Left renal pelvis (tissue), 4 donors: Measurements from ENCODE around the gene PCED1A. TPM values are rescaled to one million over a fixed set of nuclear protein-coding genes. Genes with fewer than 3 reads are reported as not detected.

Source experiments
- DNase-seq, 4 donors: peaks; one replicate each; pipeline ENCODE4 v3.0.0-alpha.2; 2013; ENCODE audit warnings: low read depth in 4 of 4, low spot score in 3 of 4
- polyA plus RNA-seq, 4 donors: library from polyadenylated mRNA; unstranded; fragments of 120-200 nt; gene quantifications; one replicate each; pipeline ENCODE4 v1.2.1, GENCODE V29; 2013; ENCODE audit not compliant: insufficient read length in 4 of 4

Gene PCED1A
- polyA plus RNA-seq, result 10 to 100 TPM; 51.6 to 97.2 (median 57.5) TPM

- peak in 3 of 4 donors; percentile 77 to 81 (median 80) for DNase-seq
These were observed at the start of gene PCED1A, which contains the start of gene VPS16 for GRCh38 chr20:2840138-2840966. Gene PCED1A, minus strand, starts transcription at chr20:2840655. Its CDS starts 743 bp downstream, at chr20:2839912. Gene VPS16, plus strand, starts transcription at chr20:2840745. Its CDS starts 30 bp downstream, at chr20:2840775.

DNA sequence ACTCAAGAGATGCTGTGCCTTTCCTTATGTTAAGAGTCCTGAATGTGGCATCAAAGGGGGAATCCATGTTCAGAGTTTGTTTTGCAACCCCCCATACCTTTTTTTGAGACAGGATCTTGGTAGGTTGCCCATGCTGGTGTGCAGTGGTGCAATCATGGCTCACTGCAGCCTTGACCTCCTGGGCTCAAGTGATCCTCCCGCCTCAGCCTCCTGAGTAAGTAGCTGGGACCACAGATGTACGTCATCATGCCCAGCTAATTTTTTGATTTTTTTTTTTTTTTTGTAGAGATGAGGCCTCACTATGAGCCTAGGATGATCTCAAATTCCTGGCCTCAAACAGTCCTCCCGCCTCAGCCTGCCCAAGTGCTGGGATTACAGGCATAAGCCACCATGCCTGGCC, 49.3 kb upstream of the PCED1A start:
- no peak for DNase-seq

DNA sequence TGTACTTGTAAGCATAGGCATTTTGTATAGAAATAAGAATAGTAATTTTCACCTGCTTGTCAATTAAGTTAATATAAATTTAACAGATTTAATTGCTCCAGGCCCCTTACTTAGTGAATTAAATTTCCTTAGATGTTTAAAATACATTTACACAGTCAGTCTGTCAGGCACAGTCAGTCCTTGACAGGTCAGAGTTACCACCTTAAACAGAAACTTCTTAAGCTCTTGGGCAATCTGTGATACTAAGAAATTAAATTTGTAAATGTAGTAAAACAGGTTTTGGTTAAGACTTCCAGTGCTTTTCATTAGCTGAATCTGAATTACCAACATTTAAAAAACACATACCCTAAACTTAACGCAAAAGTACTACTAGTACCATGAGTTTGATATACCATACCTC, 48.8 kb upstream of the PCED1A start:
- no peak for DNase-seq

DNA sequence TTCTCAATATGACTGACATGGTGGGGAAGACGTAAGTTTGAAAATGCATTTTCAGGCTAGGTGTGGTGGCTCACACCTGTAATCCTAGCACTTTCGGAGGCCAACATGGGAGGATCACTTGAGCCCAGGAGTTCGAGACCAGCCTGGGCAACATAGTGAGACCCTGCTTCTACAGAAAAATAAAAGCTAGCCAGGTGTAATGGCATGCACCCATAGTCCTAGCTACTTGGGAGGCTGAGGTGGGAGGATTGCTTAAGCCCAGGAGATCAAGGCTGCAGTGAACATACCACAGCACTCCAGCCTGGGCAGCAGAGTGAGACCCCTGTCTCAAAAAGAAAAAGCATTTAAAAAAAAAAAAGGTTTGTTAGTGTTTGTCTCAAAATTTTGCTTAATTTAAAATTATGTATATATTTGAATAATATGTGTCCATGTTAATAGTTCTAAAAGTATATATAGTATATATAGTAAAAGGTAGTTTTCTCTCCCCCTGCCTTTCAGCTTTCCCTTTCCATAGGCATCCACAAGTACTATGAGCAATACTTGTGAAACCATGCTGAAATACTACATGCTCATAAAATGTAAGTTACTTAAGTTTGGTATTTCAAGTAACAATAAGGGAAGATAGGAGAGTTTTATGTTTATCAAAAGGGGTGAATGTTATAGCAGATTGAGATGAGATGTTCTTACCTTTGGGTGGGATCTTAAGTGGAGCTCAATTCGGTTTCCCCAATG, 47.9 kb upstream of the PCED1A start:
- DNase-seq, result no peak

DNA sequence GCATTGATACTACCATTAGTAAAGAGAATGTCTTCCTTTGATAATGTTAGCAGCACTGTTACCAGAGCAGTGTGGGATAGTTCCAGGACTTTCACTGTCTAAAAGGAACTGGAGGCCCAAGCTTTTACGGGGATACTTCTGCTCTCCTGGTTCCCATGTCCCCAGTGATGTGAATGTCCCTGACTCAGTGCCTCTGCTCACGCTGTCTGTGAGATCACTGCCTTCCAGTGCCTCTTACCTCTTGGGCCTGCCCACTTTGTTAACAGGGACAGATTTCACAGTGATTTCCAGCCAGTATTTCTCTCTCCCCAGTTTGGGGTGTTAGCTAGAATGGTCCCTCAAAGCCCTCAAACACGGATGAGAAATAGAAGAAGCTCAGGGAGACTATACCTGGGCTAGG, 47.3 kb upstream of the PCED1A start:
- DNase-seq, result no peak

DNA sequence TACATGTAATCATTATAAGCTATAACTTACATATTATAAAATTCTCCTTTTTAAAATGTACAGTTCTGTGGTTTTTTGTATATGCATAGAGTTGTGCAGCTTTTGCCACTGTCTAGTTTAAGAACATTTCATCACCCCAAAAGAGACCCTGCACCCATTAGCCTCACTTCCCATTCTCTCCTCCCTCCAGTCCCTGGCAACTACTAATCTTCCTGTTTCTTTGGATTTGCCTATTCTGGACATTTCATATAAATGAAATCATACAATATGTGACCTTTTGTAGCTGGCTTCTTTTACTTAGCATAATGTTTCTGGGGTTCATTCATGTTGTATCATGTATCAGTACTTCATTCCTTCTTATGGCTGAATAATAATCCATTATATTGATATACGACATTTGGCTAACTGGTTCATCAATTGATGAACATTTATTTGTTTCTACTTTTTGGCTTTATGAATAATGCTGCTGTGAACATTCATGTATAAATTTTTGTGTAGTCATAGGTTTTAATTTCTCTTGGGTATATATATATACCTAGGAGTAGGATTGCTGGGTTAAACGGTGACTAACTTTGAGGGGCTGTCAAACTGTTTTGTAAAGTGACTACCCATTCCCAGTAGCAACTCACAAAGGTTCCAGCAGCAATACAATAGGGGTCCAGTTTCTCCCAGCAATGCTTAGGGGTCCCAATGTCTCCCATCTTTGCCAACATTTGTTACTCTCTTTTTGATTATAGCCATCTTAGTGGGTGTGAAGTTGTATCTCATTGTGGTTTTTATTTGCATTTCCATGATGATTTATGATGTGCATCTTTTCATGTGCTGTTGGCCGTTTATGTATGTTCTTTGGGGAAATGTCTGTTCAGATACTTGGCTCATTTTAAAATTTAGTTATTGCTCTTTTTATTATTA, 43.5 kb upstream of the PCED1A start:
- DNase-seq, result no peak

DNA sequence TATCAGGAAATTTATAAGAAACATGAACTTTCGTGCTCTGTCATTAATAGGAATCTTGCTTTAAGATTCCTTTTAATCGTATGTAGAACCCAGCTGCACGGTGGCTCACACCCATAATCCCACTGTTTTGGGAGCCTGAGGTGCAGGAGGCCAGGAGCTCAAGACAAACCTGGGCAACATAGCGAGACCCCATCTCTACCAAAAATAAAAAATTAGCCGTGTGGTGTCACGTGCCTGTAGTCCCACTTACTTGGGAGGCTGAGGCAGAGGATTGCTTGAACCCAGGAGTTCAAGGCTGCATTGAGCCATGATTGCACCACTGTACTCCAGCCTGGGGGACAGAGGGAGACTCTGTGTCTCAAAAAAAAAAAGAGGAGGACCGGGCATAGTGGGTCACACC, 40.2 kb upstream of the PCED1A start:
- DNase-seq, result no peak

DNA sequence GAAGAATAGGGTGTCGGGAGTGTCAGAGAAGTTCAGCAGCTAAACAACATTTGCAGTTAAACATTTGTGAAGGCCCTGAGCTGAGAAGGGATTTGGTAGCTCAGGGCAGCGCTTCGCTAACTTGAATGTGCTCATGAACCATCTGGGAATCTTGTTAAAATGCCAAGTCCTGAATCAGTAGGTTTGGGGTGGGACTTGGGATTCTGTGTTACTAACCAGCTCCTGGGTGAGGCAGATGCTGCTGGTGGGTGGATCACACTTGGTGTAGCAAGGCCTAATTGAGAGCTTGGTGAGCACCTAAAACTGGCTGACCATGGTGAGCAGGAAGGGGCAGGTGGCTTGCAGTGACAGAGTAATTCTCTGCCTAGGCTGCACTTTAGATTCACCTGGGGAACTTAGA, 38.7 kb upstream of the PCED1A start:
- DNase-seq, result no peak

DNA sequence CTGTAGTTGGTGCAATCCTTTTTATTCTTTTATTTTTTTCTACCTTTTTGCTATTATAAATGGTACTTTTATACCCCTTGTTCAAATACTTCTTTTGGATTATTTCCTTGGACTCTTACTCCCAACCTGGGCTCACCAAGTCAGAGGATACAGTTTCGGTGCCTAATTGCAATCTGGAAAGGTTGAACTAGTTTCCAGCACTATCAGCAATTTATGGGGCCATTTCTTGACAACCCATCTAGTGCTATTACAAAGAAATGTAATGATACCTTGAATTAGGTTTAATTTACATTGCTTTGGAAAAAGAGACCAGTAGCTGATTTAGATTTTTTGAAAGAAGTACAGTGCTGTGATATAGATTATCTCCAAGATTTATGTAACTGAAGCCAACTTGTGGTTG, 38.1 kb upstream of the PCED1A start:
- no peak for DNase-seq

- DNase-seq, result no peak
These were observed 35.3 kb upstream of the PCED1A start for GRCh38 chr20:2875690-2876203.

GRCh38 chr20:2874456-2874855, 34.0 kb upstream of the PCED1A start:
- DNase-seq, result no peak

- no peak for DNase-seq
These were observed 33.2 kb upstream of the PCED1A start for GRCh38 chr20:2873747-2874041.

DNA sequence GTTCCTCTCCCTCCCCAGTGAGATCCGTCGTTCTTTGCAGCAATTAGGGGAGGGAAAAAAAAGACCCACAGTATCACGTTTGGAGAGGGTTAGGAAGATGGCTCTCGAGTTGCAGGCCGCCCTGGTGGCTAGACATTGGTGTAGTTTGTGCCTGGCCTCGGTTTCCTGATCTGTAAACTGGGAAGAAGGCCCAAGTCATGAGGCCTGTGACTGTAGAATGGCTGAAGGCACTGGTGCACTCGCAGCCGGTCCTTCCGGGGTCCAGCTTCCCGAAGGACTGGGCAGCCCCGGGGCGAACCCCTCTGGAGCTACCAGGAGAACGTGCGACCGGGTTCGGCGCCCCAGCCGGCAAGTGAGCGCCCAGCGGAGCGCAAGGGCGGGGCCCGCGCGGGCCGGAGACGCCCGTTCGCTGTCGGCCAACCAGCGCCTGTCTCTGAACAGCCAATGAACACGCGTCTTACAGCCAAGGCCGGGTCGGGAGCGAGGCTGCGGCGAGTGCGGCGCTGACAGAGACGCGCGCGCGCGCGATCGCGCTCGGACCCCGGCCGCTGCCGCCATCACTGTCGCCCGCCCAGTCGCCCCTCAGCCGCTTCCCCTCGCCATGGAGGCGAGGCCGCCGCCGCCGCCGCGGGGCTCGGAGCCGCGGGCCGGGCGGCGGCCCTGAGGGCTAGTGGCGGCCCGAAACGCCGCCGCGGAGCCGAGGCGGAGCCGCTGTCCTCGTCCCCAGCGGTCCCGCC, 32.7 kb upstream of the PCED1A start, which contains the start of gene PTPRA:
TSS of gene PTPRA (plus strand) at position 472 of the 737 bp plus-strand sequence. CDS start 90,797 bp downstream, outside the sequence.
- peak; percentile 70 to 89 (median 84) for DNase-seq

GRCh38 chr20:2872459-2873009, 32.1 kb upstream of the PCED1A start:
- DNase-seq, result no peak

DNA sequence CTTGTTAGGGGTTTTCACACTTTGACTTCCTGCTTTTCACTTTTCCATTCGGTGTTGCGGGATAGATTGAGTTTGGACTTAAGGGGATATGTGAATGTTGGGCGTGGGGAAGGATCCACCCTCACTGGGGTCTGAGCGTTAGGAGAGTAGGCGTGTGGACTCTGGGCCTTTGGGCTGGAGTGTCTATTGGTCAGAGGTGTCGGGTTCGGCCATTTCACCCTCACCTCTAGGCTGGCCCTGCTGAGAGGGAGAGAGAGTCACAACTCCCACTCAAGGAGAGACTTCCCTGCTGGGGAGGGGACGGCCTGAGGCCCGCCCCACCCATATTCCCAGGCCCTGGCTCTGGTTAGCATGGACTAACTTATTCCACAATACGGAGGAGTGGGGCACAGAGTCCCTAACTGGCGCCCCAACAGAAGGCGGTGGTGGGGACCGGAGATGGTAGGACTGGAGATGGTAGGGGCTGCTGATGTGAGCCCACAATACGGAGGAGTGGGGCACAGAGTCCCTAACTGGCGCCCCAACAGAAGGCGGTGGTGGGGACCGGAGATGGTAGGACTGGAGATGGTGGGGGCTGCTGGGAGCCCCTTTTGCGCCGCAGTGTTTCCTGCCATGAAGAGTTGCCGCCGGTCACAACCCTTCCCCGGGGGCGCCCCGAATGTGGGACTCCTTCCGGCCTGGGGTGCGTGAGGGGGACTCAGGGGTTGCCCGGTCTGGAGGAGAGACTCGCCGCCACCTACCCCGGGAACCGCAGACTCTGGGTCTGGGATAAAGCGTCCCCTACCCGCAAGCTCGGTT, 31.4 kb upstream of the PCED1A start:
- no peak for DNase-seq

DNA sequence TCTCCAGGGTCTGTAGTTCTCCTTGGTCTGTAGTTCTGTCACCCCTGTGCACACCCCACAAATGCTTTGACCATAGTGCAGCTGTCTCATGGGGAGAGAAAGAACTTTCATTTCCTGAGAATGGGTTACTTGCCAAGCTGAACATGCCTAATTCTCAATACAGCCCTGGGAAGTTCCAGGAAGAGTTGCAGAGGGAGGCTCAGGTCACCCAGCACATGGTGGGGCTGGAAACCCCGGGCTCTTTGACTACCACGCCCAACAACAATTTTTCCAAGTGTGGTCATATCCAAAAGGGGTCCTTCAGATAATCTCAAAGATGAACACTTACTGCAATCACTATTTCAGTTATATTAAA, 30.6 kb upstream of the PCED1A start:
- no peak for DNase-seq

GRCh38 chr20:2869381-2869780, 28.9 kb upstream of the PCED1A start:
- no peak for DNase-seq

- DNase-seq, result no peak
These were observed 26.8 kb upstream of the PCED1A start for GRCh38 chr20:2867081-2867864.
